Measurements from ENCODE around the gene SH2D3C. TPM values are rescaled to one million over a fixed set of nuclear protein-coding genes. Genes with fewer than 3 reads are reported as not detected.

The SH2D3C gene
- polyA plus RNA-seq, 3 donors: 12.1 to 15.1 (median 12.6) TPM

GRCh38 chr9:127746959-127747569 is 31.4 kb downstream of the SH2D3C start:
- DNase-seq (ENCODE audit: low read depth in 3 of 3, low spot score in 2 of 3): no peak

- DNase-seq (ENCODE audit: low read depth in 3 of 3, low spot score in 2 of 3): no peak
These were observed 33.9 kb downstream of the SH2D3C start for GRCh38 chr9:127744398-127745110.

GRCh38 chr9:127742435-127743088 is 35.9 kb downstream of the SH2D3C start:
- DNase-seq (ENCODE audit: low read depth in 3 of 3, low spot score in 2 of 3): peak; percentile 41 to 66 (median 62)

- peak in 1 of 3 donors; percentile 51 for DNase-seq (ENCODE audit: low read depth in 3 of 3, low spot score in 2 of 3)
These were observed 36.5 kb downstream of the SH2D3C start for GRCh38 chr9:127741831-127742434.

- no peak for DNase-seq (ENCODE audit: low read depth in 3 of 3, low spot score in 2 of 3)
These were observed 38.7 kb downstream of the SH2D3C start for GRCh38 chr9:127739614-127740330.

- no peak for DNase-seq (ENCODE audit: low read depth in 3 of 3, low spot score in 2 of 3)
These were observed 39.8 kb downstream of the SH2D3C start for GRCh38 chr9:127738666-127739065.

GRCh38 chr9:127735530-127736185 is 42.8 kb downstream of the SH2D3C start:
- no peak for DNase-seq (ENCODE audit: low read depth in 3 of 3, low spot score in 2 of 3)

- peak; percentile 92 to 95 (median 94) for DNase-seq (ENCODE audit: low read depth in 3 of 3, low spot score in 2 of 3)
These were observed 43.5 kb downstream of the SH2D3C start, which contains the start of gene TOR2A for GRCh38 chr9:127734747-127735529. Gene TOR2A, minus strand, starts transcription at chr9:127735294. Its CDS starts 24 bp downstream, at chr9:127735270.

GRCh38 chr9:127734247-127734746 is 44.2 kb downstream of the SH2D3C start:
- DNase-seq (ENCODE audit: low read depth in 3 of 3, low spot score in 2 of 3): no peak

GRCh38 chr9:127733614-127734013 is 44.9 kb downstream of the SH2D3C start:
- DNase-seq (ENCODE audit: low read depth in 3 of 3, low spot score in 2 of 3): no peak

- no peak for DNase-seq (ENCODE audit: low read depth in 3 of 3, low spot score in 2 of 3)
These were observed 46.0 kb downstream of the SH2D3C start for GRCh38 chr9:127732444-127732843.

GRCh38 chr9:127731938-127732337 is 46.5 kb downstream of the SH2D3C start:
- no peak for DNase-seq (ENCODE audit: low read depth in 3 of 3, low spot score in 2 of 3)

GRCh38 chr9:127730799-127731410 is 47.6 kb downstream of the SH2D3C start:
- no peak for DNase-seq (ENCODE audit: low read depth in 3 of 3, low spot score in 2 of 3)

GRCh38 chr9:127730262-127730661 is 48.2 kb downstream of the SH2D3C start:
- no peak for DNase-seq (ENCODE audit: low read depth in 3 of 3, low spot score in 2 of 3)

GRCh38 chr9:127729522-127730256 is 48.8 kb downstream of the SH2D3C start:
- DNase-seq (ENCODE audit: low read depth in 3 of 3, low spot score in 2 of 3): no peak

GRCh38 chr9:127728808-127729207 is 49.7 kb downstream of the SH2D3C start:
- no peak for DNase-seq (ENCODE audit: low read depth in 3 of 3, low spot score in 2 of 3)

- DNase-seq (ENCODE audit: low read depth in 3 of 3, low spot score in 2 of 3): no peak
These were observed 51.6 kb downstream of the SH2D3C start for GRCh38 chr9:127726871-127727270.

- DNase-seq (ENCODE audit: low read depth in 3 of 3, low spot score in 2 of 3): no peak
These were observed 54.5 kb downstream of the SH2D3C start for GRCh38 chr9:127724012-127724411.

All from right renal cortex interstitium (tissue), 3 donors.